ENCODE data around the gene ABCC8.

ABCC8 gene

DNA sequence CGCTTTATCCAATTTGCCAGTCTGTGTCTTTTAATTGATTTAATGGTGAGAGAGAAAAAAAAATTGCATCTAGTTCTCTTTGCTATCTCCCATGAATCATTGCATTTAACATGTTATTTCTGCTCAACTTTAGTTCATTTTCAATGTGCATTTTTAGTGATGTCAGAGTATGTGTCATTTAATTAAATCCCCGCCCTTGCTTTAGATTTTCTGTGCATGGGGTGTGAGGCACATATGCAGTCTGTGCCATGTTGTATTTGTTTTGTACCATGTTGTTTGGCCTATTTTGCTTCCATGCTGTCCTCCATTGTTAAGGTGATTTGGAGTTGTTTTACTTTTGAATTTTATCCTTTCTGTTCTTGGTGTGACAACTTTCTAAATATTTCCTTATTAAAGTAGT is 133.4 kb downstream of the ABCC8 start:
- FAIRE-seq: no peak
